ENCODE data around the gene CERS1. TPM values are rescaled to one million over a fixed set of nuclear protein-coding genes. Genes with fewer than 3 reads are reported as not detected.

The CERS1 gene
- total and polyA plus RNA-seq, 2 experiments from 2014 or later, result 0.38 to 0.54 TPM

DNA sequence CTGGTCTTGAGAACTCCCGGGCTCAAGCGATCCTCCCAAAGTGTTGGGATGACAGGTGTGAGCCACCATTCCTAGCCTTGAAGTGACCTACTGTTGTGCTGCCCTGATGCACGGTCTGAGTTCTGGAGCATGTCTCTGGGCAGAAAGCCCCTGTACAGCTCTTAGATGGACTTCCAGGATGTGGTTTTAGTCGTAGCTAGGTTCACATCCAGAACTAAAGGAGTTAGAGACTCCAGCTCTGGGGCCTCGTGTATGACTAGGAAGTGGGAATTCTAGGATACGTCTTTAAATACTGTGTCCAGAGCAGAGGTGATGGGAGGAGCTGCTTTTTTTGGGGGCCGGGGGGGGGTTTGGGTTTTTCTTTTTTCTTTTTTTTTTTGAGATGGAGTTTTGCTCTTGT, 52.0 kb downstream of the CERS1 start:
- Histone ChIP-seq H3K4me2 (ENCODE audit: unreplicated experiment) (no peak overlapping the region), H3K9me3 (ENCODE audit: low read depth) (no peaks in the 10 kb centered on the region), H2AFZ (no peak overlapping the region), H3F3A (ENCODE audit: insufficient read depth) (peaks cover 17% of the 10 kb centered on the region), H3K4me1 (ENCODE audit: insufficient read depth) (peaks cover 31% of the 10 kb centered on the region), H3K36me3 (ENCODE audit: low read depth) (no peaks in the 10 kb centered on the region), H3K9ac (no peak overlapping the region), H3K4me3 (no peak overlapping the region), H3K27me3 (replicated peaks; ENCODE audit: insufficient read depth) (no peaks in the 10 kb centered on the region), H3K79me2 (ENCODE audit: insufficient read depth) (peaks cover 89% of the 10 kb centered on the region), H4K20me1 (ENCODE audit: insufficient read depth) (peaks cover 33% of the 10 kb centered on the region; the same call in 1 of the 2 replicates), H3K27ac (no peak overlapping the region), H3K9me2 (ENCODE audit: insufficient read depth) (no peaks in the 10 kb centered on the region)
- no peak for TF ChIP-seq EZH2phosphoT487 (IDR thresholded peaks at IDR 0.05; ENCODE audit: insufficient read depth, low read depth)
- no peak for TF ChIP-seq EZH2 (IDR thresholded peaks at IDR 0.05; ENCODE audit: insufficient read depth, poor library complexity, severe bottlenecking)
- in situ Hi-C loops (cut with MboI), result loop anchor here (10.0 to 25.0 kb wide), 2 partner anchors 239 to 382 kb away; partner anchors contain the start of gene CRLF1
- 85 to 91% methylated on average over 6 to 7 of the region's 7 CpGs for WGBS, 2 experiments (ENCODE audit: low coverage in 1 of 2, low lambda C conversion rate in 2 of 2, missing lambda C conversion rate in 2 of 2)
- DNase-seq, result no peak

- H3K4me3 ChIP-seq, result no peak overlapping the region
- H3K9me2 ChIP-seq (ENCODE audit: insufficient read depth), result no peaks in the 10 kb centered on the region
- H3K79me2 ChIP-seq (ENCODE audit: insufficient read depth), result peaks cover 100% of the 10 kb centered on the region
- WGBS, 2 experiments (ENCODE audit: low coverage in 1 of 2, low lambda C conversion rate in 2 of 2, missing lambda C conversion rate in 2 of 2), result 52 to 59% methylated on average over 7 of the region's 7 CpGs
- H3K27ac ChIP-seq, result no peak overlapping the region
- no peaks in the 10 kb centered on the region for H3F3A ChIP-seq (ENCODE audit: insufficient read depth)
- in situ Hi-C loops (cut with MboI), result loop anchor here (10.0 to 25.0 kb wide), 2 partner anchors 237 to 380 kb away; partner anchors contain the start of gene CRLF1
- H3K4me1 ChIP-seq (ENCODE audit: insufficient read depth), result peaks cover 21% of the 10 kb centered on the region
- TF ChIP-seq EZH2 (IDR thresholded peaks at IDR 0.05; ENCODE audit: insufficient read depth, poor library complexity, severe bottlenecking), result no peak
- no peak for TF ChIP-seq EZH2phosphoT487 (IDR thresholded peaks at IDR 0.05; ENCODE audit: insufficient read depth, low read depth)
- DNase-seq, result no peak
- no peak overlapping the region for H2AFZ ChIP-seq
- H3K9ac ChIP-seq, result no peak overlapping the region
- H3K4me2 ChIP-seq (ENCODE audit: unreplicated experiment), result no peak overlapping the region
- no peaks in the 10 kb centered on the region for H3K36me3 ChIP-seq (ENCODE audit: low read depth)
- H3K27me3 ChIP-seq (replicated peaks; ENCODE audit: insufficient read depth), result no peaks in the 10 kb centered on the region
- H4K20me1 ChIP-seq (ENCODE audit: insufficient read depth), result peaks cover 39% of the 10 kb centered on the region; the same call in 1 of the 2 replicates
- H3K9me3 ChIP-seq (ENCODE audit: low read depth), result no peaks in the 10 kb centered on the region
Observed at GRCh38 chr19:18842166-18842565, 53.8 kb downstream of the CERS1 start.

DNA sequence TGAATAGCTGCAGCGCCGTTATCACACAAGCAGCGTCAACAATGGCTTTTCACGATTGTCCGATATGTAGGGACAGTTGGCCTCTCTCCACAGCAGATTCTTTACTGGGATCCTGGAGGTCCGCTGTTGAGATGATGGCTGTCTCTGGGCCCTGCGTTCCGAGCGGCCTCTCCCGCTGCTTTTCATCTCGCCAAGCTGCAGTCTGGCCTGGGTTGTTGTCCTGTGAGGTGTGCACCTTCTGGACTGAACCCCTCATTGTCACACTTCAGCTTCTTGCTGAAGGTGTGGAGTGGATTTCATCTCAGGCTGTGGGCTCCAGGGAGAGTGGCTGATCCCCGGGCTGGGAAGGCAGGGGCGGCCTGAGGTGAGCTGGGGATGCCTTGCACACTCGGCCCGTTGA, 54.6 kb downstream of the CERS1 start:
- no peak for TF ChIP-seq EZH2phosphoT487 (IDR thresholded peaks at IDR 0.05; ENCODE audit: insufficient read depth, low read depth)
- peaks cover 16% of the 10 kb centered on the region for H3K4me1 ChIP-seq (ENCODE audit: insufficient read depth)
- 84 to 85% methylated on average over 15 of the region's 15 CpGs for WGBS, 2 experiments (ENCODE audit: low coverage in 1 of 2, low lambda C conversion rate in 2 of 2, missing lambda C conversion rate in 2 of 2)
- H3K27me3 ChIP-seq (replicated peaks; ENCODE audit: insufficient read depth), result no peaks in the 10 kb centered on the region
- in situ Hi-C loops (cut with MboI), result loop anchor here (10.0 to 25.0 kb wide), 2 partner anchors 237 to 379 kb away; partner anchors contain the start of gene CRLF1
- peaks cover 40% of the 10 kb centered on the region; the same call in 1 of the 2 replicates for H4K20me1 ChIP-seq (ENCODE audit: insufficient read depth)
- H2AFZ ChIP-seq, result no peak overlapping the region
- no peaks in the 10 kb centered on the region for H3F3A ChIP-seq (ENCODE audit: insufficient read depth)
- H3K9me2 ChIP-seq (ENCODE audit: insufficient read depth), result no peaks in the 10 kb centered on the region
- no peak overlapping the region for H3K4me2 ChIP-seq (ENCODE audit: unreplicated experiment)
- H3K79me2 ChIP-seq (ENCODE audit: insufficient read depth), result peaks cover 100% of the 10 kb centered on the region
- no peaks in the 10 kb centered on the region for H3K36me3 ChIP-seq (ENCODE audit: low read depth)
- H3K4me3 ChIP-seq, result no peak overlapping the region
- no peak for DNase-seq
- no peak overlapping the region for H3K9ac ChIP-seq
- no peak overlapping the region for H3K27ac ChIP-seq
- H3K9me3 ChIP-seq (ENCODE audit: low read depth), result no peaks in the 10 kb centered on the region

GRCh38 chr19:18840288-18841267, 55.4 kb downstream of the CERS1 start:
- H3K9me3 ChIP-seq (ENCODE audit: low read depth), result no peaks in the 10 kb centered on the region
- H4K20me1 ChIP-seq (ENCODE audit: insufficient read depth), result peaks cover 43% of the 10 kb centered on the region; the same call in 1 of the 2 replicates
- no peaks in the 10 kb centered on the region for H3K9me2 ChIP-seq (ENCODE audit: insufficient read depth)
- no peak for TF ChIP-seq EZH2 (IDR thresholded peaks at IDR 0.05; ENCODE audit: insufficient read depth, poor library complexity, severe bottlenecking)
- no peak for TF ChIP-seq EZH2phosphoT487 (IDR thresholded peaks at IDR 0.05; ENCODE audit: insufficient read depth, low read depth)
- H3K27me3 ChIP-seq (replicated peaks; ENCODE audit: insufficient read depth), result no peaks in the 10 kb centered on the region
- H3F3A ChIP-seq (ENCODE audit: insufficient read depth), result no peaks in the 10 kb centered on the region
- no peaks in the 10 kb centered on the region for H3K36me3 ChIP-seq (ENCODE audit: low read depth)
- WGBS, 2 experiments (ENCODE audit: low coverage in 1 of 2, low lambda C conversion rate in 2 of 2, missing lambda C conversion rate in 2 of 2), result 84 to 86% methylated on average over 25 to 26 of the region's 26 CpGs
- no peak for DNase-seq
- in situ Hi-C loops (cut with MboI), result loop anchor here (10.0 to 25.0 kb wide), 2 partner anchors 236 to 378 kb away; partner anchors contain the start of gene CRLF1
- no peak overlapping the region for H3K27ac ChIP-seq
- H3K4me2 ChIP-seq (ENCODE audit: unreplicated experiment), result no peak overlapping the region
- peaks cover 16% of the 10 kb centered on the region for H3K4me1 ChIP-seq (ENCODE audit: insufficient read depth)
- H3K9ac ChIP-seq, result no peak overlapping the region
- peaks cover 100% of the 10 kb centered on the region for H3K79me2 ChIP-seq (ENCODE audit: insufficient read depth)
- H3K4me3 ChIP-seq, result no peak overlapping the region
- no peak overlapping the region for H2AFZ ChIP-seq
